Tibial nerve (tissue), 4 donors: Measurements from ENCODE around the gene UTS2R.

Experiments used
- EP300 ChIP-seq, 2 donors: sonication (generic); formaldehyde crosslinking; IDR thresholded peaks; one replicate each; pipeline ENCODE4 v1.6.1; 2017; ENCODE audit warnings: antibody characterized with exemption in 2 of 2, mild to moderate bottlenecking in 1 of 2
- POLR2A ChIP-seq, 2 donors: fragments of 450-650 bp; IDR thresholded peaks; one replicate each; pipeline ENCODE4 v1.6.1; 2017; ENCODE audit warnings: antibody characterized with exemption in 2 of 2, mild to moderate bottlenecking in 2 of 2, moderate library complexity in 2 of 2
- TF ChIP-seq, protein P1 (sequence below), 5 experiments: fragments of 200-600 bp in 3 of 5; fragments of 450-650 bp in 2 of 5; sonication (generic) in 3 of 5; IDR thresholded peaks; one replicate each; pipeline ENCODE4 v1.5.1; 2016 to 2019; ENCODE audit warnings: antibody characterized with exemption in 5 of 5, mild to moderate bottlenecking in 3 of 5, moderate library complexity in 2 of 5

GRCh38 chr17:82323514-82324234 lies 47.9 kb upstream of the UTS2R start:
- TF ChIP-seq, protein P1, sequence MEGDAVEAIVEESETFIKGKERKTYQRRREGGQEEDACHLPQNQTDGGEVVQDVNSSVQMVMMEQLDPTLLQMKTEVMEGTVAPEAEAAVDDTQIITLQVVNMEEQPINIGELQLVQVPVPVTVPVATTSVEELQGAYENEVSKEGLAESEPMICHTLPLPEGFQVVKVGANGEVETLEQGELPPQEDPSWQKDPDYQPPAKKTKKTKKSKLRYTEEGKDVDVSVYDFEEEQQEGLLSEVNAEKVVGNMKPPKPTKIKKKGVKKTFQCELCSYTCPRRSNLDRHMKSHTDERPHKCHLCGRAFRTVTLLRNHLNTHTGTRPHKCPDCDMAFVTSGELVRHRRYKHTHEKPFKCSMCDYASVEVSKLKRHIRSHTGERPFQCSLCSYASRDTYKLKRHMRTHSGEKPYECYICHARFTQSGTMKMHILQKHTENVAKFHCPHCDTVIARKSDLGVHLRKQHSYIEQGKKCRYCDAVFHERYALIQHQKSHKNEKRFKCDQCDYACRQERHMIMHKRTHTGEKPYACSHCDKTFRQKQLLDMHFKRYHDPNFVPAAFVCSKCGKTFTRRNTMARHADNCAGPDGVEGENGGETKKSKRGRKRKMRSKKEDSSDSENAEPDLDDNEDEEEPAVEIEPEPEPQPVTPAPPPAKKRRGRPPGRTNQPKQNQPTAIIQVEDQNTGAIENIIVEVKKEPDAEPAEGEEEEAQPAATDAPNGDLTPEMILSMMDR (IDR thresholded peaks at IDR 0.05): no peak
- TF ChIP-seq POLR2A (IDR thresholded peaks at IDR 0.05) (no peak), EP300 (IDR thresholded peaks at IDR 0.05) (no peak)
